Measurements from ENCODE around the gene PTPRG.
"Not testable (repeated sequence)": the region's sequence is repeated elsewhere in the genome, so short reads cannot be mapped to it uniquely, and the experiment has no call there.

PTPRG gene

DNA sequence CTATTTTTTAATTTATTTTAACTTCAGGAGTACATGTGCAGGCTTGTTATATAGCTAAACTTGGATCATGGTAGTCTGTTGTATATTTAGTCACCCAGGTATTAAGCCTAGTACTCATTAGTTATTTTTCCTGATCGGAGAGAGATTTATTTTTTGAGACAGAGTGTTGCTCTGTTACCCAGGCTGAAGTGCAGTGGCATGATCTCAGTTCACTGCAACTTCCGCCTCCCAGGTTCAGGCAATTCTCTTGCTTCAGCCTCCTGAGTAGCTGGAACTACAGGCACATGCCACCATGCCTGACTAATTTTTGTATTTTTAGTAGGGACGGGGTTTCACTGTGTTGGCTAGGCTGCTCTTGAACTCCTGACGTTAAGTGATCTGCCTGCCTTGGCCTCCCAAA is 477.4 kb downstream of the PTPRG start:
- not testable (repeated sequence) for DNase-seq

DNA sequence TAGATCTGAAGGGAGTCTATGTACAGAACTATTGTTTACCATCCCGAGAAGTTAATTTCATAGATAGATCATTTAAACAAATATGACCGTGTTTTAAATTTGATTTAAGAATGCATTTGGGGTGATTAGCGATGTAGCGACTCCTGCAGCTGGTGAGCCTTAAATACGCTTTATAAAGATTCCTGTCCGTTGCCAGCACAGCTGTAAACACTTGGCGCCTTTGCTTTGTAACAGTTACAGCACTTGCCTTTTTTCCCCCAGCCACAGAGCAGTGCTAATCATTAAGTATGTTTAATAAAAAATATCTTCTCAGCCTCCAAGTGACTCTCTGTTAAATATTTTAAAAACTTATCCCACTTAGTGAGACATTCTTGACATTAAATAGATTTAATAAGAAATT is 478.2 kb downstream of the PTPRG start:
- DNase-seq = no peak

DNA sequence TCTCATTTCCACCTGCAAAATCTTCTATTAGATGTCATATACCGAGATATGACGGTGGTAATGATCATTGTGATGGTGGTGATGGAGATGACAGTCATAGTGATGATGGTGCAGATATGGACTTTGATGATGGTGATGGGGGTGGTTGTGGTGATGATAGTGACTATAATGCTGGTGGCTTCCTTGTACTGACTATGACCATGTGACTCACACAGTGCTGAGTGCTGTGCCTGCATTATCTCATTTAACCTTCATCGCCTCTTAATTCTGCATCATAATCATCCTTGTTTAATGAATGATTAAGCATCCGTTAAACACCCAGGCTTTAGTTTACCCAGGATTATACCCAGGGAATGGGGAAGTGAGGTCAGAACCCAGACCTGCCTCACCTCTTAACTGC is 480.3 kb downstream of the PTPRG start:
- DNase-seq = no peak

DNA sequence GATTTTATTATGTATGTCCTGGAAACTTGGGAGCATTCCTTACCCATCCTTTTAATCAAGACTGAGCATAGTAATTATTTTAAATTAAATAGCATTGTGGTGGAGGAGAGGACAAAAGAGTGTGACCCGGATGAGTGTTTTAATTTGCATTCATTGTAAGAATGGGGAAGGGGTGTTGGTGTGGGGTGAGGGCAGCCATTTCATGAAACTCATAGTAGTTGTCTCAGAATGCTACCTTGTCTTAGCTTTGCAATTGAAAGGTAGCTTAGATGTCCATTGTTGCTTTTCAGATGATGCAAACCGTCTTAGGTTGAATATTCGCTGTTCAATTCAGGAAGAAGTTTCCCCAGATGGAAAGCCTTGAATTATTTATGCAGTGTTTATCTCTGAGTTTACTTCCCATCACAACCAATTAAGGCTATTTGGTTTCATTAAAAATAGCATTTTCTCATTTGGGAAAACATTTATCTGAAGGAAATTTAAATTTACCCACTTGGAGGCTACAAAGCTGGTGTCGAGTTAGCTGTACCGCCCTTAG is 483.6 kb downstream of the PTPRG start:
- no peak for DNase-seq

DNA sequence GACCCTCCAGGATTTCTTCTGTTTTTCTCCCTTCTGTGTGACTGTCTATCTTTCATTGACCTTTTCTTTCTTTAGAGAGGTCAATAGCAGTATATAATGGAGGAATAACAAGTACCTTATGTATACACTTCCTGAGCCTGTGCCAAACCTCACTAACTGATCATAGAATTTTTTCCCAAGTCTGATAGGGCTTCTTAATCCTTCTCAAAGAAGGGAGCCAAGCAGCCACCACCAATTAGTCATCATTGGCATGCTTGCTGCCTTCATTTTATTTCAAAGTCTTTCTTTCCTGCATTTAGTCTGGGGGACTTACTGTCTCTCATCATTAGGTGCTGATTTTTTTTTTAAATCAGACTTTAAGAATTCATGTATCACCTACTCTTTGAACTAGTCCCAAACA is 485.0 kb downstream of the PTPRG start:
- no peak for DNase-seq

DNA sequence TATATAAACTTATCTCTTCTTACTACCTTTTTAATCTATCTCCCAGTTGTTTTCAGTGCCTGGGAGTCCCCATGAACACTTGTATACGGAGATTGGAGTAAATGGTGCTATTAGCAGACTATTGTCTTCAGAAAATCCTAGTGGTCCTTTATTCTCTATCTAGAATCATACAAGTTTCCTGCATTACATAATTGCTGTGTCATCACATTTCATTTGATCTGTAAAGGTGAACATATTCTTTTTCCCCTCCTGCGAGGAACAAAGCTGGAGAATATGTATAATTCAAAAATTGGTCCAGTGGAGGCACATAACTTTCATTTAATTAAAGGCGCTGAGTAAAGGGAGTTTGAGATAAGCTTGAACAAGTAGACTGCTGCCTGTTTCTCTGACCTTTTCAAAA is 487.2 kb downstream of the PTPRG start:
- no peak for DNase-seq

DNA sequence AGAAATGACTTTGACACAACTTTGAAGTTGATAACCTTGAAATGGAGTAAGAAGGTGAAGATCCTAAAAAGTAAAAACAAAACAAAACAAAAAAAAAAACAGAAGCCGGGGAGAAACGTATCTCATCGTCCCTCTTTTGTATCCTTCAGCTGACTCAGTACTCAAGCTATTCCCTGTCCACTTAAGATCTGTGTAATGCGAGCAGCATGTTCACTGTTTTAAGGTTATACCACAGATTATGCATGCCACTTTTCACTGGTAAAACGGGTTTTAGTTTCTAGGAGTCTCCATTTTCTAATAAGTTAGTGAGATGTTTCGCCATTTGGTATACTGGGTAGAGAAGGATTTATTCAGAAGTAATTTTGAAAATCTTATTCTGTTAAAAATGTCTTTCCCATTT is 487.7 kb downstream of the PTPRG start:
- no peak for DNase-seq

DNA sequence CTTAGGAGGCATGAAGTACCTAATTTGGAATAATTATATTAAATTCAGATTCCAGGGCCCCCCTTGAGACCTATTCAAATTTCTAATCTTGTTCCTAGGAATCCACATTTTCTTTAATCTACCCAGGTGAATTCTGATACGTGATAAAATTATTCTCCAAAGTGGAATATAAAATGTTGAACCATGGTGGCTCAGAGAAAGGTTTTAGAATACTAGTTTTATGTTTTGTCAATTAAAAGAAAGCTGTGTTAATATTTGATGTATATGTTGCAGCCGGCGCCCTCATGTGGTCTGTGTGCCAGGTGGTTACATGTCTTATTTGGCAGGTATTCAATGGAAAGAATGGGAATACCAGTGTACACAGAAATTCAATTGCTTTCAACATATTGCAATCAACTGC is 490.1 kb downstream of the PTPRG start:
- DNase-seq = peak; percentile 87

DNA sequence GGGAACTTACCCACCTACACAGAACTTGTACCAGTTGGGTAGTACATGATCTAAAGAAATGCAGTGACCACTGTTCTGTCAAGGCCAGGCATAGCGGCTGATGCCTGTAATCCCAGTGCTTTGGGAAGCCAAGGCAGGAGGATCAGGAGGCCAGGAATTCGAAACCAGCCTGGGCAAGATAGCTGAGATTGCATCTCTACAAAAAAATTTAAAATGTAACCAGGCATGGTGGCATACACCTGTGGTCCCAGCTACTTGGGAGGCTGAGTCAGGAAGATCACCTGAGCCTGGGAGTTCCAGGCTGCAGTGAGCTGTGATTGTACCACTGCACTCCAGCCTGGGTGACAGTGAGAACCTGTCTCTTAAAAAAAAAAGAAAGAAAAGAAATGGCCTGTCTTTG is 491.0 kb downstream of the PTPRG start:
- no peak for DNase-seq

DNA sequence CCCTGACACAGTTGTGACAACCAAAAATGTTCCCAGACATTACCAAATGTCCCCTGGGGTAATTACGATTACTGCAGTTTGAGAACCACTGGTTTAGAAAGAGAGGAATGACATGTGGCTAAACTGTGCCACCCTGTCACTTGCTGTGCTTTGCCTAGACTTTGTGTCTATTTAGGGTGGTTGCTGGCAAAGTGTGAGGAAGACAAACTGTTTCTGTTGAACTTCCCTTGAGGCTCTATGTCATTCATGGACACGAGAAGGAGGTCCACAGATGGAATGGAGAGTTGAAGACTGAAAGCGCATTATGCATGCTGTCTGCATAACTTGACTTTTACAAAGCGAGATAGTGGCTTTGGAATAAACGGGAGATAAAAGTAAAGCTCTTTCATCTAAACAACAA is 495.3 kb downstream of the PTPRG start:
- DNase-seq = no peak

DNA sequence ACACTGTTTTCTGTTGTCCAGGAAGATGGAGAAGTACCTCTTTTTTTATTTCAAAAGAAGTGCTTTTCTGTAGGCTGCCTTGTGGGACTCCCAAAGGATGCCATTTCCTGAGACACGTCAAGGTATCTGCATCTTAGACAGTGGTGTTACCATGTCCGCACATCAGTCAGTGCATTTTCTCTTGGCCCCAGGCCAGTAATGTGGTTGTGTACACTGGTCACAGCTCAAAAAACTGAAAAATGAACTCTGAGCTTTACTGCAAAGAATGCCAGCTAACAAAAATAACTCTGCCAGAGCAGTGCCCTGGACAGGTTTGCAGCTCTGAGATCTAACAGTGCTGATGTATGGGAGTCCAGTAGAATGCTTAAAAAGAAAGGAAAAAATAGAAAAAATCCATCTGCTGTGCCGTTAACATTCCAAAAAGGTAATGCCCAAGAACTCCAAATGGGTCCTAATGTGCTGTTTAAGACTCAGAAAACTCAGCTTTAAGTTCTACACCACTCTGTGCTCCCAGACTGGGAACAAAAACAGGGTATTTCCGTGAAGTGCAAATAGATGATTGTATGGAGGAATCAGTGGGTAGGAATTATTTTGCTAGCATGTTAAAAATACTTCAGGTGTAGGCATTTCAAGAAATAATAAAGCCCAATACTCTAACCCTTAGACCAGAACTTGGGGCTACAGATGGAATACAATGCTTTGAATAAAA is 496.1 kb downstream of the PTPRG start:
- DNase-seq = no peak

DNA sequence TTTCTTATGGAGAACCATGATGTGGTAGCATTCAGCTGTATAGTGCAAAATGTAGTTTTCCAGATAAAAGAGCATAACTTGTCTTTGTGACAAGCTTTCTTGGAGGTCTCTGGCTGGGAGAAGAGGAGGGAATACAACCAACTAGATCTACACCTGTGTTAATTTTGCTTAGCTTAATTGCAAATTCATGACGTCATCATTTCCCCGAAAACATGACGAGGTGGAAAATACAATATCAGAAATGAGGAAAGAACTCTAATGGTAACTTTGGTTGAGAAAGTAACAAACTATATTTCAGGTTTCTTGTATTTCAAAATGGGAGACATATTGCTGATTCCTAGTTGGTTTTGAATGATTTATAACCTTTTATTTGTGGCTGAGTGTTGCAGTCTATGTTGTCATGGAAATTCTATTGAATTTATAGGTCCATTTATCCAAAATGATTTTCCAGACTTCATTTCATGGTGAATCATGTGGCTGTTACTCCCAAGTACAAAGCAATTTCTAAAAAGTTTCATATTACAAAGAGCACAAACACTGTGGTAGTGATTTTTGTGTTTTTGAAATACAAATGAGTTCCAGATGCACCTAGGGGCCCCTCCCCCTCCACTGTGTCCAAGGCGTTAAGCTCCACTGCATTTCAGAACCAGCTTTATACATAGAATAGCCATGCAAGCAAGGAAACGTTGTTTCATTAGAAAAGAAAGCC is 504.8 kb downstream of the PTPRG start:
- DNase-seq = no peak

DNA sequence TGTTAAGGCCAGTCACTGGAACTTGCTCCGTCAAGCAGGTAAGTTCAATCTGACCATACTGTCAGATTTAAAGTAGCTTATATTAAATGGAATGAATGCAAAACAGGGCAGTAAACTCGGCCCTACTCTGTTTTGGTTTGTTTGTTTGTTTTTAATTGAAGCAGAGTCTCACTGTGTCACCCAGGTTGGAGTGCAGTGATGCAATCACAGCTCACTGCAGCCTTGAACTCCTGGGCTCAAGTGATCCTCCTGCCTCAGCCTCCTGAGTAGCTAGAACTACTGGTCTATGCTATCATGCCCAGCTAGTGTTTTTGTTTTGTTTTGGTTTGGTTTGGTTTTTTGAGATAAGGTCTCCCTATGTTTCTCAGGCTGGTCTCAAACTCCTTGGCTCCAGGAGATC is 507.0 kb downstream of the PTPRG start:
- no peak for DNase-seq

DNA sequence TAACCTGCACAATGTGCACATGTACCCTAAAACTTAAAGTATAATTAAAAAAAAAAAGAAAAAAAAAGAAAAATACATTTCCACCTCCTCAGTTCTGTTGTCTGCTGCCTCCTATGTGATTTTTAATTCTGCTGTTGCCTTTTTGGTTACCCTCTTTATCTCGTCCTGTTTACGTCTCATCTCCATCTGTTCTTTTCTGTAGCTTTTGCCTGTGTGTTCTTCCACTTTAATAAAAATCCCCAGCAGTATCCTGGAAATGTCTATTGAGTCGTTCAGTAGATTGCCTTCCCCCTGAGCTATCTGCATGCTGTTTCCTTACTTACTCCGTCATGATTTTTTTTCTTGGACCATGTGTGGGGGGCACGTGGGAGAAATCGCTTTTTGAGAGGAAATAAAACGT is 509.5 kb downstream of the PTPRG start:
- DNase-seq = no peak

DNA sequence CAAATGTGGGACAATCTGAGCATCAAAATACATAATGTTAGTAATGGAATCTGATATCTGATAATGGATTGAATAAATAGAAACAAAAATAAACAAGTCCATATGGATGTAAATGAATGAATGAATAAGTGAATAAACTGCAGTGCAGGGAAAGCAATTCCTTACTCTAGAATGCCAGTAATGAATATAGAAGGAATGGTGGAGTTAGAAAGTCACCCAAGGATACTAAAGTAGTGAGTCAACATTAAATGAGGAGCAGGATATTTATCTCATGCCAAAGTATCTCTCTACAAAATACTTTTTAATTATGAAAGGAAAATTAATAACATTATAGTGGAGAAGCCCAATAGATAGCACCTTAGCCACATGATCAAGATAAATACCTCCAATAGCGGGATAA is 511.7 kb downstream of the PTPRG start:
- DNase-seq = no peak

DNA sequence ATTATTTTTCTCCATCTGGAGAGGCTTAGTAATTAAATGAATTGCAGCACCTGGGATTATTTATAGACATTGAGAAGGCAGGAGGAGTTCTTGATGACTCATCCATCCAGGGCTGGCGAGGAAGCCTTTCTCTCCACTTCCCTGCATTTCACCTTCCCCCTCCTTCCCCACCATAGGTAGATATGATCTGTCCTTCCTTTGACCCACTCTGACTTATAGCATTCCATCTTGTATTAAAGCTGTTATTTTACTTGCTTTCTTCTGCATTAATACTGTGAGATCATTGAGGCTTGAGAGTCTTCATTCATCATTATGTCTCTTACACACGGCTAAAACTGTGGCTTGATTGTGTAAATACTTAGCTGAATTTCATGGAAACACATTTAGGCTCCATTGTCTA is 523.2 kb downstream of the PTPRG start:
- peak; percentile 64 for DNase-seq

DNA sequence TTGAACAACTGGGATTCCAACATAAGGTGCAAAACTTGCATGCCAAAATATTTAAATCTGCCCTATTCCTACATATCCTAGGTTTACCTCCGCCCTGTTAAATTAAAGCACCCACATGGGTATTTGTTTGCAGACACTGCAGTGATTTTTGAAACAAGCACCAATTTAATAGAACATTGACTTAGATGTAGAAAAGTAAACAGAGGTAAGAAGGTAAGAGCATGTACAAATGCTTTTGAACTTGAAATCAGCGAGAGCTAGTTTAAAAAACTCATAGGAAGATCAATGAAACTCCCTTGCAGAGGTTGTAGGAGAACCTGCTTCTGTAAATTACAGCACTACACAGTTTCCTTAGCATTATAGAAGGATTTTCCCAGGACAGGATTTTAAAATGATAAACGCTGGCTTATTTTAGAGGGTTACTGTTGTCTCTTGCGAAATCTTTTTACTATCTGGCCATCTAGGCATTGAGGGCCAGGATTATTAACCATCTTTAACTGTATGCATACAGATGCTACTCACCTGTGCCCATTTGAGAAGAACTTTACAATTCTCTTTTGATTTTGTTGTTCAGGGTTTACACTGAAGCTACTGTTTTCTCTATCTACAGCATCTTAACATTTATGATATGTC is 527.2 kb downstream of the PTPRG start:
- no peak for DNase-seq

DNA sequence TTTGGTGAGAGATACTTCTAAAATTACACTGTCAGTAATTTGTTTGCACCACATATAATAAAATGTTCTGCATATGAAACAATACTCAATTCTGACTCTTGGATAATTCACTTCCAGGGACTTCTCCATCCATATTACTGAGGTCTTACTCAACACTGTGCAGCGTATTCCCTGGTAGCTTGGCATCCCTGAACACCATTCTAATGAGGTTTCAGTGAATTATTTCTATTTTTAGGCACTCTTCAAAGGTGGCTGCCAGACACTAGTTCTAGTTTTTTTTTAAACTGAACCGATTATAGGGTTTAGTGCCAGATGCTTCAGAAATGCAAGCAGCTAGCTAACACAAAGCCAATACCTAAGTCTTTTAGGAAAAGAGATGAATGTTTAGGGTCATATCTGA is 528.7 kb downstream of the PTPRG start:
- no peak for DNase-seq

DNA sequence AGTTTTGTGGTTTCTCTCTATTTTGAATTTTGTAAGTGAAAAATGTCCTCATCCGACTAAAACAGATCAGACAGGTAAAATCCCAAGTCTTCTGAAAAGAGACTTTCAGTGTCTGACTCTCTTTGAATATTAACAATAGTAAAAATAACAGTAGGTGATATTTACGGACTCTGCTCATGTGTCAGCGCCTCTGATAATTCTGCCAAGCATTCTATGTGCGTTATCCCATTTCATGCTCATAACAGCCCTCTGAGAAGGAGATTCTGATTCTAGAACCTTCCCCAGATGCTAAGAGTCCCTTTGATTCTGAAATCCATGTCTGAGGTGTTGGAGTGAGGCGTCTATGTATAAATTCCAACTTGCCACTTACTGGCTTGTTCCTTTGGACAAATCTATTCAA is 529.1 kb downstream of the PTPRG start:
- DNase-seq = no peak

DNA sequence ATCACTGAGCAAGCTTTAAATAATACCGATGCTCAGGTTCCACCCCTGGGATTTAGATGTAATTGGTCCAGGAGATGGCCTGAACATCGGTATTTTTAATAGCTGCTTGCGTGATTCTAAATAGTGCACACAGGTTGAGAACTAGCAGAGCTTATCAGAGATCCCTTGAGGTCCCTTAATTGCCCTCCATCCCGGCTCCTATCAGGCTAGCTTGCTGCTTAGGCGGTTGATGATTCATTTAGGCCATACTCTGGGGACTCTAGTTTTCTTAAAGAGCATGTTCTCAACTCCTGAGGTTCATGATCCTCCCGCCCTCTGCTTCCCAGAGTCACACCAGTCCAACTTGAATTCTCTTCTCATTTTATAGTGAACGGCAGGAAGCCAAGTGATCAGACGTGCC is 531.7 kb downstream of the PTPRG start:
- no peak for DNase-seq

DNA sequence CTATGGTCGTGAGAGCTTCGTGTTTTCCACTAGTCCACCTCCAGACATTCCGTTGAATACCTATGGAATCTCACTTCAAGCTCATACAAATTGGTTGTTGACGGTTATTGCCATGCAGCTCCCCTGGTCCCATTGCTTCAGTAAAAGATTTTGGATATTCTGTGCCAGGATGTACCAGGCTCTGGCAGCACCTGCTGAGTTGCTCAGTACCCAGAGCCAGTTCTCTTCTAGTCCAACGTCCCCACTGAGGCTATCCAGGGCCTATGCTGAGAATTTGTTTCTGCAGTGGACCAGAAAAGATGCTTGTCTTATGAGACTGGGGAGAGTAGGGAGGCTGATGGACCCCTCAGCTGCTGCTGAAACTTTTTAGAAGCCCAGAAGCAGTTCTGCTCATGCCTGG is 533.1 kb downstream of the PTPRG start:
- no peak for DNase-seq

DNA sequence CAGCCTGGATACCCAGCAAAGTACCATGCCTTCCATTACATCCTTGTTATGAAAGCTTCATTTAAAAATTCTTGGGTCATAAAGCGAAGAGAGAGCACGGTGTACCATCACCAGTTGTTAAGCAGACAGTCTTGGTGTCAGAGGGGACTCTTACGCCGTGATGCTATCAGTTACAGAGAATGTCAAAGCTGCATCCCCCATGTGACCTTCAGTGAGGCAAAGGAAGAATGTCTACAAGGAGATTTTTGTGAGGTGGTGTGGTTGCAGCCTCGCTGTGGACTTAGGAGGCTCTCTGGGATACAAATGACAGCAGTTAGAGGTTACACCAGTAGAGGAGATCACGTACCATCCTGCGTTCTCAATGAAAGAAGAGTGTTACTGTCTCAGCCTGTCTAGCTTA is 533.7 kb downstream of the PTPRG start:
- DNase-seq = no peak

DNA sequence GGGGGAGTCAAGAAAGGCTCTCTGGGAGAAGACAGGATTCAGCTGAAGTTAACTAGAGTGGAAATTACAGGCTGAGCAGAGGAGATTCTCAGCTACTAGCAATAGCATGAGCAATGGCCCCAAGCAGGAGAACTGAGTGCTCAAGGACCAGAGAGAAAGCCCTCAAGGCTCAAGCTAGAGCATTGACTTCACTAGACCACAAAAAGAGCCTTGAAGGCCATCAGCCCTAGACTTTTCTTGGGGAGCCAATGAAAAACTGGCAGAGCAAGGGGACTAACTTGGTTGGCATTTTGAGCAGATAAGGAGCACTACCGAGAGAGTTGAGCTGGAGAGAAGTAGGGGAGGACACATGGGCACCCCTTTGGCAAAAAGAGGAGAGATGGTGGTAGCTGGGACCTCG is 534.4 kb downstream of the PTPRG start:
- no peak for DNase-seq

DNA sequence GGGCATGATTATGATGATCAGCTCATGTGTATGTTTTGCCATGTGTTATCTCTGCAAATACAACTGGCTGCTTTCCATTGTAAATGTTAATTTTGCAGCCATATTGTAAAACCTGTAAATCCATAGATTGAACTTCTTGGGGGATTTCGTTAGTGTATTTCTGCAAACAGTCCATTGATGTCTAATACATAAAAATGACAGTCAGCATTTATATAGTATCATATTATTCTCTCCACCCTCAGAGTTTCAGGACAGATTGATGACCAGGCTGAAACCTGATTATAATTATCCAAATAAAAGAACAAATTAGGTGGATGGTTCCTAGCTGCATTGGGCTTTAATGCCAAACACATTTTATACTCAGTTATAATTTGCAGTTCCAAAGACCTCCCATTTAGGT is 535.1 kb downstream of the PTPRG start:
- DNase-seq = no peak

Measured in NCI-H146 (cell line).